ENCODE data around the gene CCDC188. TPM values are rescaled to one million over a fixed set of nuclear protein-coding genes. Genes with fewer than 3 reads are reported as not detected.

Gene CCDC188
- total RNA-seq, 1 experiment from 2014 or later: not detected

DNA sequence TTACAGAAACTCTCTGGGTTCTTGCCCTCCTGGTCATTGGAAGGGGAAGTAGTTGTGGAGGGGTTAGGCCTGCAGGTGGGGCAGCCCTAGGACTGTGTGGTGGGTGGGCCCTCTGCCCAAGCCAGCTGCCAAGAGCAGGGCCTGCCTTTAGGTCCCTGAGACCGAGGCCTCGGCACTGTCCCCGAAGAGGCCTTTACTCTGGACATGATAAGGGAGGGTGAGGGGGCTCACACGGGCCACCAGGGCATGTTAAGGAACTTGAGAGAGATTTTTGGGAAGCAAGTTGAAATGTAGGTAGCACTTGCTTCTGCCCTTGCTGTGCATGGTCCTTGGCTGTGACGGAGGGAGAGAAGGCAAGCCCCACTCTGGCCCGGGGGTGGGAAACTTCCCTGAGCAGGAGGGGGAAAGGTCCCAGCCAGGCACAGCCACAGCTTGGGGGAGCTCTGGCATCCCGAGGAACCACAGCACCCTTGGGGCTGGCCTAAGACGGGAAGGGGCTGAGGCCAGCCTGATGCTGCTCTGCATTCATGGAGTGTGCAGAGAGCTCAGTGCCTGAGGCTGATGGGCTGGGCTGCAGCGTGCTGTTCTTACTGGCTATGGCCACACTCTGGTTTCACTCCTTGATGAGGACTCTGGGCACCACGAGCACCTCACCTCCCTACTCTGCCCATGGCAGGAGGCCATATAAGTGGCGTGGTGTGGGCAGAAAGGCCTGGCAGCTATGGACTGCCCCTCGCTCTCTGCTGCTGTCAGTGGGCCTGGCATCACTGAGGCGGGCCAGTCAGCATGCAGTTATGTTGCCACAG, 42.7 kb downstream of the CCDC188 start:
- Histone ChIP-seq H3K4me1 (ENCODE audit: insufficient read depth, low read length) (no peaks in the 10 kb centered on the region), H2AFZ (ENCODE audit: low read length) (no peak overlapping the region), H3K79me2 (ENCODE audit: insufficient read depth, low read length) (0 out of 2 replicates have a peak, but pooled peaks cover 2% of the 10 kb centered on the region), H3K9me3 (ENCODE audit: control insufficient read depth, low read depth, low read length) (no peaks in the 10 kb centered on the region), H3K9ac (ENCODE audit: extremely low read depth, insufficient read length, low read length) (no peak overlapping the region), H2BK5ac (ENCODE audit: insufficient read length, low read length) (no peak overlapping the region), H2AK5ac (ENCODE audit: insufficient read length, low read length) (no peak overlapping the region), H3K23ac (ENCODE audit: insufficient read length, low read depth, low read length) (no peak overlapping the region), H3K23me2 (ENCODE audit: insufficient read length, low read depth, low read length, poor library complexity, severe bottlenecking) (no peaks in the 10 kb centered on the region), H4K91ac (ENCODE audit: insufficient read length, low read depth, low read length) (no peak overlapping the region), H2BK120ac (ENCODE audit: low read depth, low read length, poor library complexity, severe bottlenecking) (no peak overlapping the region), H2BK15ac (ENCODE audit: low read depth, low read length) (no peak overlapping the region), H3K18ac (ENCODE audit: insufficient read length, low read depth, low read length) (no peak overlapping the region), H3K4ac (ENCODE audit: low read depth, low read length) (no peak overlapping the region), H3K56ac (ENCODE audit: insufficient read length, low read depth, low read length) (no peak overlapping the region), H3K27ac (ENCODE audit: insufficient read length, low read depth, low read length) (no peak overlapping the region), H4K8ac (replicated peaks; ENCODE audit: insufficient read length, low read depth, low read length) (no peak overlapping the region), H3K14ac (ENCODE audit: insufficient read depth, low read length) (no peak overlapping the region), H3K4me2 (ENCODE audit: insufficient read depth, insufficient read length, low read length) (no peak overlapping the region), H4K20me1 (ENCODE audit: control insufficient read depth, insufficient read depth, insufficient read length) (no peaks in the 10 kb centered on the region), H4K5ac (ENCODE audit: insufficient read length, low read depth, low read length) (no peak overlapping the region), H3K27me3 (ENCODE audit: insufficient read depth, low read length) (no peaks in the 10 kb centered on the region; the same call in 1 of the 2 replicates), H2BK12ac (ENCODE audit: insufficient read length, low read depth, low read length) (no peak overlapping the region), H2BK20ac (ENCODE audit: low read depth, low read length, poor library complexity, severe bottlenecking) (no peak overlapping the region), H3K79me1 (ENCODE audit: insufficient read depth, low read depth, low read length, poor library complexity, severe bottlenecking) (no peaks in the 10 kb centered on the region), H3T11ph (ENCODE audit: low read length) (no peak overlapping the region)
- Mint-ChIP-seq H3K27me3 (ENCODE audit: low read depth) (no peaks in the 10 kb centered on the region; the same call in 1 of the 2 replicates), H3K4me1 (no peaks in the 10 kb centered on the region; a peak in 2 of 4 replicates), H3K27ac (no peak overlapping the region), H3K9me3 (no peaks in the 10 kb centered on the region), H3K36me3 (ENCODE audit: insufficient read depth in 1 of 3, low read depth in 3 of 3) (peaks cover 26 to 81% (median 70%) of the 10 kb centered on the region in 3 experiments; a peak in 6 of 7 replicates), H3K4me3 (no peak overlapping the region)
- WGBS (ENCODE audit: extremely low coverage, insufficient read length, low lambda C conversion rate): no CpG with 5 or more reads among the region's 13 CpGs
- DNase-seq: no peak
- no peak for TF ChIP-seq CTCF (conservative IDR thresholded peaks at IDR 0.05)

All from H9 (cell line).